Measurements from ENCODE around the gene MARCHF5.

GRCh38 chr10:92342796-92343195, 51.8 kb downstream of the MARCHF5 start:
- TF ChIP-seq MAX (IDR thresholded peaks at IDR 0.05) (no peak), REST (IDR thresholded peaks at IDR 0.05; ENCODE audit: low read depth) (no peak), CTCF (IDR thresholded peaks at IDR 0.05 in 2 of 3, conservative IDR thresholded peaks at IDR 0.05 in 1 of 3; ENCODE audit: borderline replicate concordance in 1 of 3, insufficient read depth in 1 of 3, low read depth in 2 of 3, low read length in 2 of 3) (no peak), SP1 (IDR thresholded peaks at IDR 0.05; ENCODE audit: low read depth) (no peak), EZH2 (IDR thresholded peaks at IDR 0.05) (no peak)
